Measurements from ENCODE around the gene ATAD3B.
"Not testable (repeated sequence)": the region's sequence is repeated elsewhere in the genome, so short reads cannot be mapped to it uniquely, and the experiment has no call there.

GRCh38 chr1:1472053-1472876 lies 700 bp downstream of the ATAD3B start:
- not testable (repeated sequence) for TF ChIP-seq EZH2 (IDR thresholded peaks at IDR 0.05; ENCODE audit: insufficient read depth, poor library complexity, severe bottlenecking); EZH2phosphoT487 (IDR thresholded peaks at IDR 0.05; ENCODE audit: insufficient read depth, low read depth)
